ENCODE measurements around the gene GMEB1.

DNA sequence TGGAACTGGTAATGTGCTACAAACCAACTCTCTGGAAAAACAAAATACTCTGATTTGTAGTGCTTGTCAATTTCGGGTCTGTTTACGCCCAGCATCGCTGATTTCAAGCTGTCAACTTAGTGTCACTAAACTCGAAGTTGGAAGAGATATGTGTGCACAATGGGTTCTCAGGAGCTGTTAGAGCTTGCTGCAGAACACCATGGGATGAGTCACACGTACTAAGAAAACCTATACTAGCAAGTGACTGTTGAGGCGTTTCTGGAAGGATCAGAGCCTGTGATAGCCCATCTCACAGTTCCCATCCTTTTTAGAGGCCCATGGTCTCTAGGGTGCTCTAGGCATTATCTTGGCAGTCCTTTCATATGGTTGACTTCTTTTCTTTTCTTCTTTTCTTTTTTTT lies 14.3 kb downstream of the GMEB1 start:
- TF ChIP-seq, protein P1, sequence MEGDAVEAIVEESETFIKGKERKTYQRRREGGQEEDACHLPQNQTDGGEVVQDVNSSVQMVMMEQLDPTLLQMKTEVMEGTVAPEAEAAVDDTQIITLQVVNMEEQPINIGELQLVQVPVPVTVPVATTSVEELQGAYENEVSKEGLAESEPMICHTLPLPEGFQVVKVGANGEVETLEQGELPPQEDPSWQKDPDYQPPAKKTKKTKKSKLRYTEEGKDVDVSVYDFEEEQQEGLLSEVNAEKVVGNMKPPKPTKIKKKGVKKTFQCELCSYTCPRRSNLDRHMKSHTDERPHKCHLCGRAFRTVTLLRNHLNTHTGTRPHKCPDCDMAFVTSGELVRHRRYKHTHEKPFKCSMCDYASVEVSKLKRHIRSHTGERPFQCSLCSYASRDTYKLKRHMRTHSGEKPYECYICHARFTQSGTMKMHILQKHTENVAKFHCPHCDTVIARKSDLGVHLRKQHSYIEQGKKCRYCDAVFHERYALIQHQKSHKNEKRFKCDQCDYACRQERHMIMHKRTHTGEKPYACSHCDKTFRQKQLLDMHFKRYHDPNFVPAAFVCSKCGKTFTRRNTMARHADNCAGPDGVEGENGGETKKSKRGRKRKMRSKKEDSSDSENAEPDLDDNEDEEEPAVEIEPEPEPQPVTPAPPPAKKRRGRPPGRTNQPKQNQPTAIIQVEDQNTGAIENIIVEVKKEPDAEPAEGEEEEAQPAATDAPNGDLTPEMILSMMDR (IDR thresholded peaks at IDR 0.05): no peak
- TF ChIP-seq ZFX (IDR thresholded peaks at IDR 0.05; ENCODE audit: borderline replicate concordance): no peak
